ENCODE results near the gene LTF.

LTF gene

DNA sequence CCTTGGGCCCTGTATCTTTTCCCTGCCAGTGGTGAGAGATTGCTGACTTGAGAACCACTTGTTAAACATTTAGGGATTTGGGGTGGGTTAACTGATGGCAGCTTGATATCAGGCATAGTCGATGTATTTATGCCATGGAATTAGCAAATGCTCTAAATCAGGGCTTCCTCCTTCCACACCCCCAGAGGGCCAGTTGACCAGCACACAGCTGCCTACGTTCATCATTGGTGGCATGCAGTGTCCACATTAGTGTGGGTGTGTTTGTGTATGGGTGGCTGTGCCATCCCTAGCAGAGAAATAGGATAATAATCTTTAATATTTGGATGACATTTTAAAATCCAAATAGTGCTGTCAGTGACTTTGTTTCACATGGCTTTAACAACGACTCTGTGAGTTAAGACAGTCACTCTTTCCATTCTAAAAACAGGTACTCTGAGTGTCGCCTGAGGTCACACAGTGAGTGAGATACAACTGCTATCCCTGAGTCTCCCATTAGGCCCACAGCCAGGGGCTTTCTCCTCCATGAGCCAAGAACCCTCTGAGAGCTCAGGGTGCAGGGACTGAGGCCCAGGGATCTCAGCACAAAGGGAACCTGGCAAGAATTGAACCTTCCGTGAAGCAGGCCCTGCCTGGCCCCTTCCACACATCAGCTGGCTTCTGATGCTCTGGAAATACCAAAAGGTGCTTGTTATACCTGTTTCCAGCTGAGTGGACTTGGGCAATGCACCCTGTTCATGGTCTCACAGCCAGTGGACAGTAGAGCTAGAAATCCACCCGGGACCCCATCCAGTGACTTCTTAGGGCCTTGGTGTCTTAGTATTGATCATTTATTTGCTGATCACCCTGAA lies 4.3 kb upstream of the LTF start:
- H3K9me3 ChIP-seq (ENCODE audit: control insufficient read depth, insufficient read depth, low read depth, low read length): no peaks in the 10 kb centered on the region
- no peaks in the 10 kb centered on the region for H3K4me1 ChIP-seq (ENCODE audit: control insufficient read depth, insufficient read depth, low read length)
- H3K36me3 ChIP-seq (ENCODE audit: control insufficient read depth in 2 of 2, insufficient read depth in 1 of 2, low read length in 2 of 2): no peaks in the 10 kb centered on the region
- POLR2A ChIA-PET: no interaction called here
- no peak overlapping the region for H3K27ac ChIP-seq (ENCODE audit: extremely low read depth, low read depth, low read length)
- CTCF ChIA-PET: interaction anchor here (1.6 to 1.8 kb wide), 2 partner anchors 19 to 20 kb away, joined by 6 to 10 read pairs; no protein-coding TSS in a partner anchor
- H3K4me3 ChIP-seq (ENCODE audit: low read depth, low read length): no peak overlapping the region
- TF ChIP-seq TCF7L2 (IDR thresholded peaks at IDR 0.05; ENCODE audit: borderline replicate concordance, low read depth, low read length): no peak
- no peak for TF ChIP-seq ZNF391 (tag by site-specific recombination; IDR thresholded peaks at IDR 0.05; ENCODE audit: borderline replicate concordance, low read depth)
- TF ChIP-seq ZNF791 (tag by site-specific recombination; IDR thresholded peaks at IDR 0.05): no peak
- no peak for TF ChIP-seq KLF10 (tag by site-specific recombination; IDR thresholded peaks at IDR 0.05)
- TF ChIP-seq, protein P1, sequence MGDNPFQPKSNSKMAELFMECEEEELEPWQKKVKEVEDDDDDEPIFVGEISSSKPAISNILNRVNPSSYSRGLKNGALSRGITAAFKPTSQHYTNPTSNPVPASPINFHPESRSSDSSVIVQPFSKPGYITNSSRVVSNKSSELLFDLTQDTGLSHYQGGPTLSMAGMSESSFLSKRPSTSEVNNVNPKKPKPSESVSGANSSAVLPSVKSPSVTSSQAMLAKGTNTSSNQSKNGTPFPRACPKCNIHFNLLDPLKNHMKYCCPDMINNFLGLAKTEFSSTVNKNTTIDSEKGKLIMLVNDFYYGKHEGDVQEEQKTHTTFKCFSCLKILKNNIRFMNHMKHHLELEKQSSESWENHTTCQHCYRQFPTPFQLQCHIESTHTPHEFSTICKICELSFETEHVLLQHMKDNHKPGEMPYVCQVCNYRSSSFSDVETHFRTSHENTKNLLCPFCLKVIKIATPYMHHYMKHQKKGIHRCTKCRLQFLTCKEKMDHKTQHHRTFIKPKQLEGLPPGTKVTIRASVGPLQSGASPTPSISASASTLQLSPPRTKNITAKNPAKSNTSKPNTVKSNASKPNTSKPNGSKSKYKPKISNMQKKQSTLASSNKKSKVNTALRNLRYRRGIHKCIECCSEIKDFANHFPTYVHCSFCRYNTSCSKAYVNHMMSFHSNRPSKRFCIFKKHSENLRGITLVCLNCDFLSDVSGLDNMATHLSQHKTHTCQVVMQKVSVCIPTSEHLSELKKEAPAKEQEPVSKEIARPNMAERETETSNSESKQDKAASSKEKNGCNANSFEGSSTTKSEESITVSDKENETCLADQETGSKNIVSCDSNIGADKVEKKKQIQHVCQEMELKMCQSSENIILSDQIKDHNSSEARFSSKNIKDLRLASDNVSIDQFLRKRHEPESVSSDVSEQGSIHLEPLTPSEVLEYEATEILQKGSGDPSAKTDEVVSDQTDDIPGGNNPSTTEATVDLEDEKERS (tag by site-specific recombination; IDR thresholded peaks at IDR 0.05): no peak
- no peak for TF ChIP-seq ZNF792 (tag by site-specific recombination; IDR thresholded peaks at IDR 0.05)
- TF ChIP-seq, protein P2, sequence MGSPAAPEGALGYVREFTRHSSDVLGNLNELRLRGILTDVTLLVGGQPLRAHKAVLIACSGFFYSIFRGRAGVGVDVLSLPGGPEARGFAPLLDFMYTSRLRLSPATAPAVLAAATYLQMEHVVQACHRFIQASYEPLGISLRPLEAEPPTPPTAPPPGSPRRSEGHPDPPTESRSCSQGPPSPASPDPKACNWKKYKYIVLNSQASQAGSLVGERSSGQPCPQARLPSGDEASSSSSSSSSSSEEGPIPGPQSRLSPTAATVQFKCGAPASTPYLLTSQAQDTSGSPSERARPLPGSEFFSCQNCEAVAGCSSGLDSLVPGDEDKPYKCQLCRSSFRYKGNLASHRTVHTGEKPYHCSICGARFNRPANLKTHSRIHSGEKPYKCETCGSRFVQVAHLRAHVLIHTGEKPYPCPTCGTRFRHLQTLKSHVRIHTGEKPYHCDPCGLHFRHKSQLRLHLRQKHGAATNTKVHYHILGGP (tag by site-specific recombination; IDR thresholded peaks at IDR 0.05): no peak
- no peak for TF ChIP-seq PBX3 (CRISPR knock-in tag; IDR thresholded peaks at IDR 0.05)
- no peak for TF ChIP-seq ZBTB8A (tag by site-specific recombination; IDR thresholded peaks at IDR 0.05)
- no peak for TF ChIP-seq ZNF654 (tag by site-specific recombination; IDR thresholded peaks at IDR 0.05; ENCODE audit: low read depth)
- TF ChIP-seq PRDM2 (tag by site-specific recombination; IDR thresholded peaks at IDR 0.05; ENCODE audit: borderline replicate concordance): no peak
- TF ChIP-seq ZNF473 (tag by site-specific recombination; IDR thresholded peaks at IDR 0.05): no peak
- TF ChIP-seq ZBTB26 (tag by site-specific recombination; optimal IDR thresholded peaks at IDR 0.05): no peak
- no peak for TF ChIP-seq ZFP37 (tag by site-specific recombination; IDR thresholded peaks at IDR 0.05)
- TF ChIP-seq ZNF707 (tag by site-specific recombination; IDR thresholded peaks at IDR 0.05): no peak
- no peak for TF ChIP-seq INSM2 (tag by site-specific recombination; IDR thresholded peaks at IDR 0.05)
- no peak for TF ChIP-seq ZNF324 (tag by site-specific recombination; IDR thresholded peaks at IDR 0.05)
- no peak for TF ChIP-seq ZNF184 (tag by site-specific recombination; IDR thresholded peaks at IDR 0.05)
- no peak for TF ChIP-seq IKZF3 (tag by site-specific recombination; IDR thresholded peaks at IDR 0.05)
